Upper lobe of right lung (tissue), 1 donor: ENCODE data around the gene EBF4. TPM values are rescaled to one million over a fixed set of nuclear protein-coding genes. Genes with fewer than 3 reads are reported as not detected.

Source experiments
- ATAC-seq: fragments of 200-7000 bp; cut with Tn5 transposase; one replicate; pipeline ENCODE4 v1.9.1; 2020; ENCODE audit warnings: mild to moderate bottlenecking, moderate library complexity
- DNase-seq: peaks from one replicate; pipeline ENCODE4 v3.0.0-alpha.2; 2020
- H3K27ac ChIP-seq: fragments of 200-600 bp; one replicate; pipeline ENCODE4 v1.8.0; 2022
- H3K27me3 ChIP-seq: fragments of 200-600 bp; one replicate; pipeline ENCODE4 v1.8.0; 2022; ENCODE audit warnings: mild to moderate bottlenecking
- H3K36me3 ChIP-seq: fragments of 200-600 bp; one replicate; pipeline ENCODE4 v1.8.0; 2022
- H3K4me1 ChIP-seq: fragments of 200-600 bp; one replicate; pipeline ENCODE4 v1.8.0; 2022
- H3K4me3 ChIP-seq: fragments of 200-600 bp; one replicate; pipeline ENCODE4 v1.8.0; 2022; ENCODE audit warnings: mild to moderate bottlenecking
- H3K9me3 ChIP-seq: fragments of 200-600 bp; one replicate; pipeline ENCODE4 v1.8.0; 2022
- intact Hi-C: fragments of 100-400 bp; cut with DNase I; formaldehyde crosslinking; loops from one replicate; pipeline ENCODE4 v1.11.0; 2022
- total RNA-seq: library from RNA; stranded (reverse); fragmentation: NEBNext Ultra II Directional; extraction: Animal tissue kit (Norgen Biotek cat#: 25700); gene quantifications from one replicate; pipeline ENCODE4 v1.2.1, GENCODE V29; 2021
- TF ChIP-seq, protein P1 (sequence below): fragments of 200-600 bp; IDR thresholded peaks from one replicate; pipeline ENCODE4 v1.8.0; 2022; ENCODE audit warnings: antibody characterized with exemption
- donor health status: DM: no; HTN: yes; CAD: no; lungs with severe emphysema.

EBF4 gene
- total RNA-seq, 1 donor from 2014 or later, result 19.5 TPM

DNA sequence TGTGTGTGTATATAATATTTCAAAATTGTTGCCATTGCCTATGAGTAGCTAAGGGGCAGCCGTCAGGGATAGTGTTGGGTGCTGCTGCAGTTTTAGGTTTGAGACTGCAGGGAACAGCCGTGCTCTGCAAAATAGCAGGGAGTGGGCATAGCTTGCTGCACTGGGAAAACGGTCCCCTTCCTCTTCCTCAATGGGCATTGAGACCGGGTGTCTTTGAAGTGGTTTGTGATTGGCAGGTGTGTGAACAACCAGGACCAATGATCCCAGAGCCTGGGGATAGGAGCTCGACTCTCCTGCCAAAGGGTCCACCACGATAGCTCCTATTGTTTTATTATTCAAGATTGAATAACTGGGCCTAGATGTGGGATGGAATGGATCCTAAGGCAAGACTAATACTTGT is 5.1 kb upstream of the EBF4 start:
- no peak for ATAC-seq
- TF ChIP-seq, protein P1, sequence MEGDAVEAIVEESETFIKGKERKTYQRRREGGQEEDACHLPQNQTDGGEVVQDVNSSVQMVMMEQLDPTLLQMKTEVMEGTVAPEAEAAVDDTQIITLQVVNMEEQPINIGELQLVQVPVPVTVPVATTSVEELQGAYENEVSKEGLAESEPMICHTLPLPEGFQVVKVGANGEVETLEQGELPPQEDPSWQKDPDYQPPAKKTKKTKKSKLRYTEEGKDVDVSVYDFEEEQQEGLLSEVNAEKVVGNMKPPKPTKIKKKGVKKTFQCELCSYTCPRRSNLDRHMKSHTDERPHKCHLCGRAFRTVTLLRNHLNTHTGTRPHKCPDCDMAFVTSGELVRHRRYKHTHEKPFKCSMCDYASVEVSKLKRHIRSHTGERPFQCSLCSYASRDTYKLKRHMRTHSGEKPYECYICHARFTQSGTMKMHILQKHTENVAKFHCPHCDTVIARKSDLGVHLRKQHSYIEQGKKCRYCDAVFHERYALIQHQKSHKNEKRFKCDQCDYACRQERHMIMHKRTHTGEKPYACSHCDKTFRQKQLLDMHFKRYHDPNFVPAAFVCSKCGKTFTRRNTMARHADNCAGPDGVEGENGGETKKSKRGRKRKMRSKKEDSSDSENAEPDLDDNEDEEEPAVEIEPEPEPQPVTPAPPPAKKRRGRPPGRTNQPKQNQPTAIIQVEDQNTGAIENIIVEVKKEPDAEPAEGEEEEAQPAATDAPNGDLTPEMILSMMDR, result no peak
- Histone ChIP-seq H3K36me3 (no peaks in the 10 kb centered on the region), H3K4me3 (no peak overlapping the region), H3K4me1 (peaks cover 6% of the 10 kb centered on the region), H3K27me3 (peaks cover 8% of the 10 kb centered on the region), H3K9me3 (no peaks in the 10 kb centered on the region), H3K27ac (no peak overlapping the region)
- intact Hi-C loops, result no loop called here
- no peak for DNase-seq

DNA sequence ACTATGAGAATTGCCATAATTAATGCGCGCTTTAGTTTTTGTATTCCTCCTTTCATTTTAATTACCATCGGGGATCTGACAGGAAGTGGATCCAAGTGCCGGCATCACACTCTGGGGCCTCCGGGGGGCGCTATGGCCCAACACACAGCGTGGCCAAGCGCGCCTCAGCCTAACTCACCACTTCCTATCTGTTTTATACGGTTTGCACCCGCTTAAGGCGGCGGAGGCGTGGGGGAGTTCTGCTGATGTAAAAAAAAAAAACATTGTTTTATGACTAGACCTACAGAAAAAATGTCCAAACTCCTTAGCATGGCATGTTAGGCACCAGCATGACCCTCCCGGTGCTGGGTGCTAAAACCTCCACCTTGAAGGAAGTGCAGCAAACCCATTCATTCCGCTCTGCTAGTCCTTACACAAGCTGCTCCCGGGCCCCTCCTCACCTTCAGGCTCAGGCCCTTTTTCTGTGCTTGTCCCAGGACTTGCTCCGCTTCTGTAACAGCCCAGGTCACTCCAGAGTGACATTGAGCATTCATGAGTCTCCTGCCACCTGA is 4.5 kb upstream of the EBF4 start:
- TF ChIP-seq, protein P1, result peak; percentile 60
- peaks cover 6% of the 10 kb centered on the region for H3K4me1 ChIP-seq
- H3K27me3 ChIP-seq, result peaks cover 8% of the 10 kb centered on the region
- ATAC-seq, result peak; percentile 80
- H3K4me3 ChIP-seq, result no peak overlapping the region
- no peaks in the 10 kb centered on the region for H3K9me3 ChIP-seq
- DNase-seq, result peak; percentile 76
- no peak overlapping the region for H3K27ac ChIP-seq
- intact Hi-C loops, result no loop called here
- no peaks in the 10 kb centered on the region for H3K36me3 ChIP-seq

DNA sequence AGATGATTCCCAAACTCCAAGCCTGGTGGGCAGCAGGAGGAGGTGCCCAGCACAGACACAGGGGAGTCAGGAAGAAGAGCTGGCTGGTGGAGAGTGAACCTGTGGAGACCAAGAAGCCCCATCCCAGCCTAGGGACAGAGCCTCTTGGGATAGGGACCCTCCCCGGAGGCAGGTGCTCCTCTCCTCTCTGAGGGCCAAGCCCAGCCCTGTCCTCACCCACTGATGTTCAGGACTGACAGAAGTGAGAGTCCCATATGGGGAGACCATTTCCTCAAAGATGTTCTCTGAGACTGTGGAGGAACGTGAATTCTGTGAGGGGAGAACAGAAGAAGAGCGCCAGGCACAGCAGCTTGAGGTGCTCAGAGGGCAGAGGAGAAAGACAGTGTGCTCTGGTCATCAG is 2.4 kb upstream of the EBF4 start:
- no peak overlapping the region for H3K27ac ChIP-seq
- H3K4me3 ChIP-seq, result no peak overlapping the region
- no peaks in the 10 kb centered on the region for H3K9me3 ChIP-seq
- peaks cover 17% of the 10 kb centered on the region for H3K4me1 ChIP-seq
- no peaks in the 10 kb centered on the region for H3K36me3 ChIP-seq
- TF ChIP-seq, protein P1, result no peak
- ATAC-seq (no peak), DNase-seq (no peak)
- intact Hi-C loops, result no loop called here
- H3K27me3 ChIP-seq, result peaks cover 22% of the 10 kb centered on the region

DNA sequence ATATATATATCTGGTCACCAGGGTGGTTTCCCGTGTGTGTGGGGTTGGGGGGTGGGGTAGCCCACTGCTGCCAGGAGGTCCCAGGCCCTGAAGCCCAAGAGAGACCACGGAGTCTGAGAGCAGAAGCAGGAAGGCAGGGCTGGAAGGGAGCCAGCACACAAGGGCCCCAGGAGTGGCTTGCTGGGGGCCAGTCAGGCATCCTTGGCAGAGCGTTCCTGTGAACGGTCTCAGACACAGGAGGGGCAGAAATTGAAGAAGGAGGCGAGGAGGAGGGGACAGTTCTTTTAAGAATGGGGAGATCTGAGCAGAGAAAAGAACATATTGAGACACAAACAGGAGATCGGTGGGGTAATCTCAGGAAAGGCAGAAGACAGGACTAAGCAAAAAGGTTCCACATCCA is 1.9 kb upstream of the EBF4 start:
- DNase-seq, result no peak
- Histone ChIP-seq H3K4me3 (no peak overlapping the region), H3K4me1 (peaks cover 17% of the 10 kb centered on the region), H3K27me3 (peaks cover 26% of the 10 kb centered on the region), H3K36me3 (no peaks in the 10 kb centered on the region), H3K9me3 (no peaks in the 10 kb centered on the region), H3K27ac (no peak overlapping the region)
- intact Hi-C loops, result no loop called here
- TF ChIP-seq, protein P1, result no peak
- ATAC-seq, result no peak

DNA sequence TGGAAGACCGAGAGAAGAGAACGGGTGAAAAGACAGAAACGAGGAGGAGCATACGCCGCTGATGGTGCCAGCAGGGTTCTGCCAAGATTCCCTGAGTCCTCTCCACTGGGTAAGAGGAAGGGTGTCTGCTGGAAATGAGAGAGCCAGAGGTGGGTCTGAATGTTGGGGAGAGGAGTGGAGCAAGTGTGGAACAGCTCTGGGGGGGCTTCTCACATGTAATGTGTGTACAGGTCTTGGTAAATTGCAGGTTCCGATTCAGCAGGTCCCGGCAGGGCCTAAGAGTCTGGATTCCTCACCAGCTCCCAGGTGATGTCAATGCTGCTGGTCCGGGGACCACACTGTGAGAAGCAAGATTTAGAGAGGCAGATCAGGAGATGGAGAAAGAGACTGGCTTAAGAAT is 1.5 kb upstream of the EBF4 start:
- Histone ChIP-seq H3K4me1 (peaks cover 17% of the 10 kb centered on the region), H3K27me3 (peaks cover 27% of the 10 kb centered on the region), H3K36me3 (no peaks in the 10 kb centered on the region), H3K4me3 (no peak overlapping the region), H3K27ac (no peak overlapping the region), H3K9me3 (no peaks in the 10 kb centered on the region)
- ATAC-seq (no peak), DNase-seq (no peak)
- TF ChIP-seq, protein P1, result no peak
- intact Hi-C loops, result no loop called here

DNA sequence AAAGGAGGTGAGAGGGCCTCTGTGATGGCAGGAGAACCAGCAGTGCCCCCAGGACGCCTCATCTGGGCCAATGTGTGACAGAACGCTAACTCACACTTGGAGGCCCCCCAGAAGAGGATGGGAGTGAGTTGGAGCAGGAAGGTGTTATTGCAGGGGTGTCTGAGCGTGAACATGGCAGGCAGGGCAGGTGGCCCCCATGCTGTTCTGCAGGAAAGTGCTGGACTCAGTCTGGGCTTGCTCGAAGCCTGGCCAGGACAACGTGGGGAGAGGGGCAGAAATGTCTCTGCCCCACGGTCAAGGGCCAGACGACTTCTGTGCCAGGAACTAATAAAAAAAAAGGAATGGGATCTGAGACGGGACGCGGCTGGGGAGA is 931 bp upstream of the EBF4 start:
- Histone ChIP-seq H3K27me3 (peaks cover 27% of the 10 kb centered on the region), H3K4me3 (peak overlapping the region; percentile 54), H3K9me3 (no peaks in the 10 kb centered on the region), H3K36me3 (no peaks in the 10 kb centered on the region), H3K4me1 (peaks cover 17% of the 10 kb centered on the region), H3K27ac (peak overlapping the region; percentile 66)
- intact Hi-C loops, result no loop called here
- TF ChIP-seq, protein P1, result no peak
- no peak for ATAC-seq
- no peak for DNase-seq
